Stimulated activated CD4-positive, alpha-beta T cell treated with anti-CD3 and anti-CD28 coated beads, Interleukin-2, amount 100 ng/mL, for 48 hours (primary cell): ENCODE measurements around the gene CAPNS1.
"Not testable (repeated sequence)": the region's sequence is repeated elsewhere in the genome, so short reads cannot be mapped to it uniquely, and the experiment has no call there.

Source experiments
- DNase-seq, 2 donors: peaks; one replicate each; pipeline ENCODE4 v3.0.0-alpha.2; 2020

The CAPNS1 gene

DNA sequence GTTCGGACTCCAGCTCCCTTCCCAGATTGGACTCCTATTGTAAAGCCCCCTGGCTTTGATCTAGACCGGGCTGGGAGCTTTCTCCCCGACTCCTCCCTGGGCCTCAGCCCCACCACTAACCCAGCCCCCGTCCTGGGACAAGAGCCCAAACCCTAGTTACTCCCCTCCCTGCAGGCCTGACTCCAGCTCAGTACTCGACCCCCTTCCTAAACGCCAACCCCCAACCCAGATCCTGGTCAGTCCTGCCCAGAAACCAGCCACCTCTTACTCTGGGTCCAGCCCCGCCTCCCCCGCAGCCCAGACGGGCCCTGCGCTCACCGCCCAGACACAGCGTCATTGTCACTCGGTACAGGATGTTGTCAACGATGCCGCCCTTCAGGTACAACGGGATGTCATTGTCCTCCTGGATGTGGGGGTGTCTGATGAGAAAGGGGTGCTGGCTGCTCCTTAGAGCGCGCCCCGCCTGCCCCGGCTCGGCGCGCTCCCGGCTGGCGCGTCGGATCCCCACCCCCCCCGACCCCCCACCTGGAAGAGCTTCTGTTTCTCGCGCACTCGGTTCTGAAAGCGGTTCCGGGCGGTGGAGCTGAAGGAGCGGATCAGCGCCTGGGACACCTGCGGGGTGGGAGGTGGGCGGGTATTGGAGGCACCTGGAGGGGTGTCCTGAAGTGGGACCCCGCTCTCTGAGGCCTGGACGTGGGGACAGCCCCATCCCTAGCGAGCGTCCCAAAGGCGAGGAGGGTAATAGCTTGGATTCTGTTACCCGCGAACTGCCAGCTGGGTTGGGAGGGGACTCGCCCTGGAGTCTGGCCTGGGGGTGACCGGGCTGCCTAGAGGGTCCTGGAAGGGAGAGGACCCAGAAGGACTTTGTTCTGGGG, 11.5 kb downstream of the CAPNS1 start:
- DNase-seq, result no peak

DNA sequence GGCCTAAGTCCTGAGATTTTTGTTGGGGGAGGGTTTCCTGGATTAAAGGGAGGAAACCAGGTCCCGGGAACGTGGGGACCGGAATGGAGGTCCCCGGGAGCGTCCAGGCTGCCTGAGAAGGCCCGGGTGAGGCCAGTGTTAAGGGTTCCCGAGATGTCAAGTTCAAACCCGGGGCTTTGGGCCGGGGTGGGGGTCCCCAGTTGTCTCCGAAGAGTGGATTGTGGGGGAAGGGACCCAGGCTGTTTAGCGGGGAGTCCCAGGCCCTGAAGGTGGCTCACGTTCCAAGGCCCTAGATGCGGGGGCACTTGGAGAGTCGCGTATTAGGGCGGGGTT, 12.1 kb downstream of the CAPNS1 start:
- no peak for DNase-seq

DNA sequence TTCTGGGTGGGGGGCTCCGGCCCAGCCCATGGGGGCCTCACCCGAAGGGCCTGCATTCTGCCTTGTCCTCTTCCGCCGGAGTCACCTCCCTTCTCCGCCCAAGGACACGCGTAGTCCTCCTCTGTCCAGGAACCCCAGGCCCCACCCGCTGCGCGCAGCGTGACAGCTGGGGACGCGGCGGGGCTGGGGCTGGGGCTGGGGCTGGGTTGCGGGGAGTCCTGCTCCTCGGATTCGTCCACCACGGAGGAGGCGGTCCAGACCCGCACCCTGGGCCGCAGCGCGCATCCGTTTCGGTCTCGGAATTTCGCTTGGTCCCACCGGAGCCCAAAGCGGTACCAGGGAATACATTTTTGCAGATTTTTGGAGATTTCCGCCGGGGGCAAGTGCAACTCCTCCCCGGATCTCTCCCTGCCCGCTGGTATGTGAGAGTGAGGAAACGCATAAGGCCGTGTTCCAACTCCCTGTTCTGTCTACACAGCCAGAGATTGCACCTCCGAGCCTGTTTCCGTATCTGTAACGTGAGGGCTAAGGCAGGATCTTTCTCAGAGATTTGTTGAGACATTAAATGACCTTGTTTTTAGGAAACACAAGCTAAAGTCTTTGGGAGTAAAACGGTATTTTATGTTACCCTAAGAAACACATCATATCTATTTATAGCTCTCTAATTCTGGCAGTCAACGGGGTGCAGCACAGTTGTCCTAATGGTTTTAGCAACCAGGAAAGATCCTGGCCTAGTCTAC, 12.7 kb downstream of the CAPNS1 start, which contains the start of gene COX7A1:
Gene COX7A1 (minus strand): TSS at position 96 of the 740 bp plus-strand sequence. CDS start 40 bp downstream, at position 56.
- no peak for DNase-seq

DNA sequence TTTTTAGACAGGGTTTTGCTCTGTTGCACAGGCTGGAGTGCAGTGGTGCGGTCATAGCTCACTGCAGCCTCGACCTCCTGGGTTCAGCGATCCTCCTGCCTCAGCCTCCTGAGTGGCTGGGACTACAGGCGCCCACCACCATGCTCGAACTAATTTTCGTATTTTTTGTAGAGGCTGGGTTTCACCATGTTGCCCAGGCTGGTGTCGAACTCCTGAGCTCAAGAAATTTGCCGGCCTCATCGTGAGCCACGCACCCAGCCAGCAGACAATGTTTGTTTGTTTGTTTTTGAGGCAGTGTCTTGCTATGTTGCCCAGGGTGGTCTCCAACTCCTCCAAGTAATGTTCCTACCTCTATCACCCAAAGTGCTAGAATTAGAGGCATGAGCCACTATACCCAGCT, 13.3 kb downstream of the CAPNS1 start:
- DNase-seq, result no peak

DNA sequence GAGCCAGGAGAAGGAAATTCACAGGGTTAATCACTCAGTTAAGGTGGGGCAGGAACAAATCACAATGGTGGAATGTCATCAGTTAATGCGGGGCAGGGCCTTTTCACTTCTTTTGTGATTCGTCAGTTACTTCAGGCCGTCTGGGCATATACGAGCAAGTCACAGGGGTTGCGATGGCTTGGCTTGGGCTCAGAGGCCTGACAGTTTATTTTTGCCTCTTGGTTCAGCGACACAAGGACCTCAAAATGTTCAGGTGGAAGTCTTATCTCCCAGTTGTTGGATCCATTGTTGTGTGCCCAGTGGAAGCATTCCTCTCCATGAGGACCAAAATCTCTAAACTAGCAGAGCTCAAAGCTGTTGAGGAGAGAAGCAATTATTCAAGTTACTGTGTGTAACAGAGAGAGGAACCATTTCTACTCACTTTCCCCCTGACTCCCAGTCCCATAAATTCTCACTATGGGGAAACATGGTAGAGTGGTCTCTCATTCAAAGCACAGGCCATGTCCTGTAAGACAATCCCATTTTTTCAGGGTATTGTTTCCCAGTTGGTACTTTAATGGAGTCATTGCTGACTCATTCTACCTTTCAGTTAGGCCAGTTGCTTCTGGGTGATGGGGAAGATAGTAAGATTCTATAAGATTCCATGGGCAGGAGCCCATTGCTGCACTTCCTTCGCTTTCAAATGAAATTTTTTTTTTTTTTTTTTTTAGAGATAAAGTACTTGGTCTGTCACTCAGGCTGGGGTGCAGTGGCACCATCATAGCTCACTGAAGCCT, 21.1 kb downstream of the CAPNS1 start:
- no peak for DNase-seq

DNA sequence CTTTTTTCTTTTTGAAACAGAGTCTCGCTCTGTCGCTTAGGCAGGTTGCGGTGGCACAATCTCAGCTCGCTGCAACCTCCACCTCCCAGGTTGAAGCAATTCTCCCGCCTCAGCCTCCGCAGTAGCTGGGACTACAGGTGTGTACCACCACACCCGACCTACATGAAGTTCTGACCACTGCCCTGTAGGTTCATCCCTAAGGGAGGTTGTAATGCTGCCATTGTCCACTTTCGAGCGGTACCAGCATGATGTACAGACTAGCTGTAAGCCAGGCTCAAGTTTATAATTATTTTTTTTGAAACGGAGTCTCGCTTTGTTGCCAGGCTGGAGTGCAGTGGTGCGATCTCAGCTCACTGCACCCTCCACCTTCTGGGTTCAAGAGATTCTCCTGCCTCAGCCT, 23.9 kb downstream of the CAPNS1 start:
- DNase-seq, result no peak

DNA sequence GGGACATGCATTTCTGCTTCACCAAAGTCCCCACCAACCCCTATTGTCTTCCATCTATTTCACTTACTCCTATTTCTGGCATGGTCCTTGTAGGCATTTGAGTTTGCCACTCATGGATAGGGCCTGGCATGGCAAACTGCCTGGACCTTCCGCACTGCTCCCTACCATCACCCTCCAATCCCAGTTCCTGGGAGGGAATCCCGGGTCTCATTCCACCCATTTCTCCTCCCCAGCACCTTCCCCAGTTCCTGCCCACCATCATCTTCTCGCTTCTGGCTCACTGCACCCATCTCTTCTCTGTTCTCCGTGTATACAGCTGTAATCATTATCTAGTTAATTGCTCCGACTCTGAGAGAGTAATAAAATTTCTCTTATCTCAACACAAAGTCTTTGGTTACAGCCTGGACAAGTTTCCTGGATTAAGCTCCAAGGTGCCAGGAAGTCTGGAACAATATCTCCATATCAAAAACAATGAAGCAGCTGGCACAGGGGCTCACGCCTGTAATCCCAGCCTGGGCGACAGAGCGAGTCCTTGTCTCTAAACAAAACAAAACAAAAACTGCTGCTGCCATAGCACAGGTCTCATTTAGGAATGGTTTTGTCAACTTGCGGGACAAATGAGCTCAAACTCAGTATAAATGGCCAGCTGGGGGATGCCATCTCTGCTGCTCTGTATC, 29.4 kb downstream of the CAPNS1 start:
- DNase-seq, result no peak

DNA sequence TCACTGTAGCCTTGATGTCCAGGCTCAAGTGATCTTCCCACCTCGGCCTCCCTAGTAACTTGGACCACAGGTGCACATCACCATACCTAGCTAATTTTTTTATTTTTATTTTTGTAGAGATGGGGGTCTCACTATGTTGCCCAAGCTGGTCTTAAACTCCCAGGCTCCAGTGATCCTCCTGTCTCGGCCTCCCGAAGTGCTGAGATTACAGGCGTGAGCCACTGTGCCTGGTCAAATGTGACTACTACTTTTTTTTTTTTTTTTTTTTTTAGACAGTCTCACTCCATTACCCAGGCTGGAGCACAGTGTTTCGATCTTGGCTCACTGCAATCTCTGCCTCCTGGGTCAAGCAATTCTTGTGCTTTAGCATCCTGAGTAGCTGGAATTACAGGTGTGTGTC, 33.0 kb downstream of the CAPNS1 start:
- no peak for DNase-seq

DNA sequence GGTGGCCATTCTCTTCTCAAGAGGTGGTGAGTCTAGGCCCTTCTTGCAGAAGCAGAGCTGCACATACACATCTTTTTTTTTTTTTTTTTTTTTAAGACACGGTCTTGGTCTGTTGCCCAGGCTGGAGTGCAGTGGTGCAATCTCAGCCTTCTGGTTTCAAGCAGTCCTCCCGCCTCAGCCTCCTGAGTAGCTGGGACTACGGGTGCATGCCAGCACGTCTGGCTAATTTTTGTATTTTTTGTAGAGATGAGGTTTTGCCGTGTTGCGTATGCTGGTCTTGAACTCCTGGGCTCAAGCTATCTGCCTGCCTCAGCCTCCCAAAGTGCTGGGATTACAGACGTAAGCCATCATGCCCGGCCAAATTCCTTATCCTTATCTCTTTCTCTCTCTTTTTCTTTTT, 34.0 kb downstream of the CAPNS1 start:
- DNase-seq, result not testable (repeated sequence)

DNA sequence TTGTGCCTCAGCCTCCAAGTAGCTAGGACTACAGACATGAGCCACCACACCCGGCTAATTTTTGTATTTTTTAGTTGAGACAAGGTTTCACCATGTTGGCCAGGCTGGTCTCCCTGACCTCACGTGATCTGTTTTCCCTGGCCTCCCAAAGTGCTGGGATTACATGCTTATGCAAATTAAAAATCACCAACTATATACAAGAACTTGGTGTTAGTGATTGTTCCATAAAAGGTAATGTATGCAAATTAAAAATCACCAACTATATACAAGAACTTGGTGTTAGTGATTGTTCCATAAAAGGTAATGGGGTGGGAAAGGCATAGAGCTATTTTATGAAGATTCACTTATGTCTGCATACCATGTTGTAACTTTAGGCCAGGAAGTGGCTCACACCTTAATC, 39.2 kb downstream of the CAPNS1 start:
- DNase-seq, result not testable (repeated sequence)

DNA sequence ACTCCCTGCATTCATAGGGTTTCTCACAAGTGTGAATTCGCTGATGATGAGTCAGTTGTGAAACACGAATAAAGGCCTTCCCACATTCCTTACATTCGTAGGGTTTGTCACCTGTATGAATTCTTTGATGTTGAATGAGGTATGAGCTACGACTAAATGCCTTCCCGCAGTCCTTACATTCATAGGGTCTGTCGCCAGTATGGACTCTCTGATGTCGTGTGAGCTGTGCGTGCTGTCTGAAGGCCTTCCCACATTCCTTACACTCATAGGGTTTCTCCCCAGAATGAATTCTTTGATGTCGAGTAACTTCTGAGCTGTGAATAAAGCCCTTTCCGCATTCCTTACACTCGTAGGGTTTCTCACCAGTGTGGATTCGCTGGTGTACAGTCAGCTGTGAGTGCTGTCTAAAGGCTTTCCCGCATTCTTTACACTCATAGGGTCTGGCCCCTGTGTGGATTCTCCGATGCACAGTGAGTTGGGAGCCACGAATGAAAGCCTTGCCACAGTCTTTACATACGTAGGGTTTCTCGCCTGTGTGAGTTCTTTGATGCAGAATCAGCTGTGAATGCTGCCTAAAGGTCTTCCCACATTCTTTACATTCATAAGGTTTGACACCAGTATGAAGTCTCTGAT, 42.9 kb downstream of the CAPNS1 start:
- DNase-seq, result no peak

DNA sequence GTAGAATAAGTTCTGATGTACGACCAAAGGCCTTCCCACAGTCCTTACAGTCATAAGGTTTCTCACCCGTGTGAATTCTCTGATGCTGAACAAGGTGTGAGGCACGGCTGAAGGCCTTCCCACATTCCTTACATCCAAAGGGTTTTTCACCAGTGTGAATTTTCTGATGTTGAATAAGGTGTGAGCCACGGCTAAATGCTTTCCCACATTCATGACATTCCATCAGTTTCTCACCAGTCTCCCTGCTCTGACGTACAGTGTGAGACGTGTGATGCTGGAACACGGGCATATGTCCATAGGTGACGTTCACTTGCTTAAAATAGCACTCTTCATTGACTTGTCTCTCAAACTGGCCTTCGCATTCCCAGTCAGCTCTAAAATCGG, 43.4 kb downstream of the CAPNS1 start:
- no peak for DNase-seq

DNA sequence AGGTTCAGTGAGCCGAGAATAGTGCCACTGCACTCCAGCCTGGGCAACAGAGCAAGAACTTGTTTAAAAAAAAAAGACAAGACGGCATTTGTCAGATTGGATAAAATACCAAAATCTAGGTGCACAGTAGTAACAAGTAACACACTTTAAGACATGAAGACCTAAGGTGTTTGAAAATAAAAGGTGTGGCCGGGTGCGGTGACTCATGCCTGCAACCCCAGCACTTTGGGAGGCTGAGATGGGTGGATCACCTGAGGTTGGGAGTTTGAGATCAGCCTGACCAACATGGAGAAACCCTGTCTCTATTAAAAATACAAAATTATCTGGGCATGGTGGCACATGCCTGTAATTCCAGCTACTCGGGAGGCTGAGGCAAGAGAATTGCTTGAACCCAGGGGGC, 46.9 kb downstream of the CAPNS1 start:
- DNase-seq, result not testable (repeated sequence)

DNA sequence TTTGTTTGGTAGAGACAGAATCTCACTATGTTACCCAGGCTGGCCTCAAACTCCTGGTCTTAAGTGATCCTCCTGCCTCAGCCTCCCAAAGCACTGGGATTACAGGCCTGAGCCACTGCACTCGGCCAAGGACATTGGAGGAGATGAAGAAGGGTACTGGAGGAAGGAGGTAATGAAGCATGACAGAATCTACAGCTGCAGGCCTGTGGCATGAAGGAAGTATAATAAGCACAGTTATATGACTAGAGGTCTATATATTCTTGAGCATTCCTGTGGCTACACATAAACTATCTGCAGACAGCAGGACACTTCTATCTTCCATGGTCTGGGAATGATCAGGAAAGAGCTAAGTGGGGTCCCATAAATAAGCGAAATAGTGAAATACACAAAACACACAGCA, 56.4 kb downstream of the CAPNS1 start:
- DNase-seq, result no peak

DNA sequence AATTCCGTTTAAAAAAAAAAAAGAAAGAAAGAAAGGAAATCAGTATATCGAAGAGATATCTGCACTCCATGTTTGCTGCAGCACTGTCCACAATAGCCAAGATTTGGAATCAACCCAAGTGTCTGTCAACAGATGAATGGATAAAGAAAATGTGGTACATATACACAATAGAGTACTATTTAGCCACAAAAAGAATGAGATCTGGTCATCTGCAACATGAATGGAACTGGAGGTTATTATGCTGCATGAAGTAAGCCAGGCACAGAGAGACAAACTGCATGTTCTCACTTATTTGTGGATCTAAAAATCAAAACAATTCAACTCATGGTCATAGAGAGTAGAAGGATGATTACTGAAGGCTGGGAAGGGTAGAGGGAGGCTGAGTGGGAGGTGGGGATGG, 58.3 kb downstream of the CAPNS1 start:
- no peak for DNase-seq
